Left lung (tissue), 10 donors: ENCODE results near the gene MCIDAS. TPM values are rescaled to one million over a fixed set of nuclear protein-coding genes. Genes with fewer than 3 reads are reported as not detected.

Source experiments
- ATAC-seq: fragments of 200-7000 bp; cut with Tn5 transposase; one replicate; pipeline ENCODE4 v1.9.1; 2020; ENCODE audit warnings: moderate library complexity
- DNase-seq, 4 donors: peaks; one replicate each; pipeline ENCODE4 v3.0.0-alpha.2; 2013 to 2020
- H3K27ac ChIP-seq, 2 donors: fragments of 200-600 bp; sonication (generic) in 1 of 2; one replicate each; pipeline versions ENCODE4 v1.5.0 to v1.8.0; 2020 to 2021
- H3K27me3 ChIP-seq, 2 donors: fragments of 200-600 bp; sonication (generic) in 1 of 2; one replicate each; pipeline versions ENCODE4 v1.5.0 to v1.8.0; 2020 to 2021
- H3K36me3 ChIP-seq, 2 donors: fragments of 200-600 bp; sonication (generic) in 1 of 2; one replicate each; pipeline versions ENCODE4 v1.5.0 to v1.8.0; 2020 to 2021
- H3K4me1 ChIP-seq, 2 donors: fragments of 200-600 bp; one replicate each; pipeline ENCODE4 v1.8.0; 2021
- H3K4me3 ChIP-seq, 2 donors: fragments of 200-600 bp; sonication (generic) in 1 of 2; one replicate each; pipeline versions ENCODE4 v1.5.0 to v1.8.0; 2020 to 2021; ENCODE audit warnings: mild to moderate bottlenecking in 1 of 2
- H3K9me3 ChIP-seq, 2 donors: fragments of 200-600 bp; sonication (generic) in 1 of 2; one replicate each; pipeline versions ENCODE4 v1.5.0 to v1.8.0; 2020 to 2021
- CTCF ChIP-seq, 2 donors: fragments of 200-600 bp; sonication (generic) in 1 of 2; IDR thresholded peaks; one replicate each; pipeline versions ENCODE4 v1.5.0 to v1.8.0; 2021; ENCODE audit warnings: antibody characterized with exemption in 2 of 2
- intact Hi-C, 2 donors: fragments of 100-400 bp; cut with DNase I; formaldehyde crosslinking; loops; one replicate each; pipeline versions ENCODE4 v1.11.2 to v1.14.2; 2022
- microRNA-seq, 2 donors: library from miRNA; unstranded; fragments of <30 nt; microRNA quantifications; one replicate each; pipeline ENCODE4, GENCODE V29; 2019
- polyA plus RNA-seq, 6 donors: library from polyadenylated mRNA; unstranded; fragments of 120-200 nt; gene quantifications; one replicate each; pipeline ENCODE4 v1.2.1, GENCODE V29; 2013; ENCODE audit not compliant: insufficient read length in 6 of 6
- total RNA-seq, 2 donors: library from RNA; stranded (reverse); fragmentation: NEBNext Ultra II Directional; extraction: Animal tissue kit (Norgen Biotek cat#: 25700); gene quantifications; one replicate each; pipeline ENCODE4 v1.2.1, GENCODE V29; 2021
- donor health status: DM: no; HTN: yes; CAD: no.
- donor health status: DM: no; HTN: no; CAD: no.

MCIDAS gene
- total and polyA plus RNA-seq, 8 donors: 0.51 to 2.1 (median 1.4) TPM; not detected in 2

- Histone ChIP-seq H3K4me3 (peak overlapping the region; percentile 26 to 47), H3K27ac (no peak overlapping the region), H3K9me3 (no peaks in the 10 kb centered on the region), H3K36me3 (no peaks in the 10 kb centered on the region), H3K27me3 (peaks cover 53 to 94% of the 10 kb centered on the region in 2 donors), H3K4me1 (peaks cover 17 to 31% of the 10 kb centered on the region in 2 donors)
- DNase-seq (no peak), ATAC-seq (no peak)
- no peak for TF ChIP-seq CTCF (IDR thresholded peaks at IDR 0.05)
- intact Hi-C loops: no loop called here
Observed at GRCh38 chr5:55173687-55174230, 53.4 kb downstream of the MCIDAS start.

- H3K4me1 ChIP-seq: peaks cover 17 to 31% of the 10 kb centered on the region in 2 donors
- DNase-seq: peak; percentile 61 to 88 (median 76)
- intact Hi-C loops: no loop called here
- H3K27me3 ChIP-seq: peaks cover 47 to 94% of the 10 kb centered on the region in 2 donors
- H3K4me3 ChIP-seq: peak within 1 kb of the TSS; percentile 26 to 47
- no peak within 1 kb of the TSS for H3K27ac ChIP-seq
- H3K9me3 ChIP-seq: no peaks in the 10 kb centered on the region
- TF ChIP-seq CTCF (IDR thresholded peaks at IDR 0.05): no peak
- peak; percentile 92 for ATAC-seq
- no peaks in the 10 kb centered on the region for H3K36me3 ChIP-seq
Observed at GRCh38 chr5:55172937-55173686, 54.0 kb downstream of the MCIDAS start, which contains the start of gene CDC20B. TSS of gene CDC20B (minus strand) at chr5:55173177. CDS start at chr5:55173000, 177 bp downstream.

- H3K4me1 ChIP-seq: peaks cover 17 to 31% of the 10 kb centered on the region in 2 donors
- peak; percentile 76 to 77 for TF ChIP-seq CTCF (IDR thresholded peaks at IDR 0.05)
- intact Hi-C loops: no loop called here
- peak; percentile 89 for ATAC-seq
- no peaks in the 10 kb centered on the region for H3K9me3 ChIP-seq
- H3K27me3 ChIP-seq: peaks cover 39 to 94% of the 10 kb centered on the region in 2 donors
- peak in 2 of 4 donors; percentile 63 to 83 for DNase-seq
- H3K4me3 ChIP-seq: peak overlapping the region; percentile 26 to 47
- H3K27ac ChIP-seq: no peak overlapping the region
- H3K36me3 ChIP-seq: no peaks in the 10 kb centered on the region
Observed at GRCh38 chr5:55172051-55172899, 54.8 kb downstream of the MCIDAS start.

GRCh38 chr5:55171471-55171870 is 55.6 kb downstream of the MCIDAS start:
- no peak for TF ChIP-seq CTCF (IDR thresholded peaks at IDR 0.05)
- peaks cover 17 to 27% of the 10 kb centered on the region in 2 donors for H3K4me1 ChIP-seq
- no peaks in the 10 kb centered on the region for H3K36me3 ChIP-seq
- ATAC-seq (no peak), DNase-seq (no peak)
- no peak overlapping the region for H3K27ac ChIP-seq
- intact Hi-C loops: no loop called here
- no peak overlapping the region for H3K4me3 ChIP-seq
- peaks cover 31 to 92% of the 10 kb centered on the region in 2 donors for H3K27me3 ChIP-seq
- H3K9me3 ChIP-seq: no peaks in the 10 kb centered on the region

Small RNAs within 50 kb of the gene (microRNA-seq; reads per million reads assigned to microRNA genes)
- 17.1 to 141 reads per million in 2 donors for gene MIR449A
- 1.6 to 8.7 reads per million in 2 donors for gene MIR449B
- gene MIR449C: 2.3 to 7.2 reads per million in 2 donors

Other genes with a start within 250 kb of the MCIDAS start
- 1 to 10 TPM; 1.8 to 5.4 TPM for gene ESM1, start 241.7 kb downstream of the MCIDAS start, total RNA-seq
- 1 to 10 TPM; 4.0 to 9.5 (median 6.0) TPM for gene ESM1, start 241.7 kb downstream of the MCIDAS start, polyA plus RNA-seq
- 1 to 10 TPM in 1 of 2 donors, under 1 TPM in 1; 0.61 to 2.5 TPM for gene GZMK, start 203.1 kb downstream of the MCIDAS start, total RNA-seq
- gene GZMK, start 203.1 kb downstream of the MCIDAS start, polyA plus RNA-seq: 1 to 10 TPM in 2 of 6 donors, under 1 TPM in 4; 0.26 to 1.4 (median 0.59) TPM
- 1 to 10 TPM; 4.0 to 6.3 TPM for gene GZMA, start 124.7 kb downstream of the MCIDAS start, total RNA-seq
- 1 to 10 TPM; 1.8 to 5.0 (median 2.9) TPM for gene GZMA, start 124.7 kb downstream of the MCIDAS start, polyA plus RNA-seq
- gene GPX8, start 67.1 kb downstream of the MCIDAS start, total RNA-seq: 10 to 100 TPM; 28.0 to 49.6 TPM
- 10 to 100 TPM; 62.1 to 71.9 (median 69.1) TPM for gene GPX8, start 67.1 kb downstream of the MCIDAS start, polyA plus RNA-seq
- not detected for gene CDC20B, start 54.1 kb downstream of the MCIDAS start, total RNA-seq
- gene CDC20B, start 54.1 kb downstream of the MCIDAS start, polyA plus RNA-seq: 10 to 100 TPM in 4 of 6 donors, 1 to 10 TPM in 2; 6.6 to 21.8 (median 16.6) TPM
- gene CCNO, start 6.3 kb upstream of the MCIDAS start, total RNA-seq: 1 to 10 TPM in 1 of 2 donors, under 1 TPM in 1; 0.23 to 1.1 TPM
- 1 to 10 TPM; 3.3 to 8.4 (median 4.8) TPM for gene CCNO, start 6.3 kb upstream of the MCIDAS start, polyA plus RNA-seq
- 10 to 100 TPM; 26.4 to 26.9 TPM for gene DHX29, start 80.4 kb upstream of the MCIDAS start, total RNA-seq
- gene DHX29, start 80.4 kb upstream of the MCIDAS start, polyA plus RNA-seq: 10 to 100 TPM; 29.2 to 36.4 (median 33.3) TPM
- 10 to 100 TPM; 48.8 to 61.1 TPM for gene MTREX, start 80.7 kb upstream of the MCIDAS start, total RNA-seq
- gene MTREX, start 80.7 kb upstream of the MCIDAS start, polyA plus RNA-seq: 100 to 1,000 TPM in 2 of 6 donors, 10 to 100 TPM in 4; 83.1 to 112 (median 92.1) TPM